ENCODE data around the gene VCX2. TPM values are rescaled to one million over a fixed set of nuclear protein-coding genes. Genes with fewer than 3 reads are reported as not detected.
"Not testable (repeated sequence)": the region's sequence is repeated elsewhere in the genome, so short reads cannot be mapped to it uniquely, and the experiment has no call there.

VCX2 gene
- total RNA-seq, 1 donor from 2014 or later: not detected

DNA sequence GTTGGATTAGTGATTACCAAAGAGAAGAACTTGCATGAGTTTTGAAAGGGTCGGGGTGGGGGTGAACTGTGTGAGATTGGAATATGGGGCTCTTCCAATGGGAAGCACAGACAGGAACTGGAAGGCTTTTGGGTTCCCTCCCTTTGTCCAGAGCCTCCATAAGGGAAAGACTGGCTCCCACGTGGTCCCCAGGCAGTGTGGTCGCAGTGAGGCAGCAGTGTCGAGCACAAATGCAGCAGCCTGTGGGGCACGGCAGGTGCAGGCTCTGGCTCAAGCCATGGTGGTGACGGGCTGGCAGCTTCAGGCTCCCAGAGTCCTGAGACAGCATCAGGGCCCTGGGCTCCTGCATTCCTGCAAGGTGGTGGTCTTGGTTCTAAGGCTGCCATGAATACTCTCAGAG lies 45.5 kb downstream of the VCX2 start:
- TF ChIP-seq, protein P1, sequence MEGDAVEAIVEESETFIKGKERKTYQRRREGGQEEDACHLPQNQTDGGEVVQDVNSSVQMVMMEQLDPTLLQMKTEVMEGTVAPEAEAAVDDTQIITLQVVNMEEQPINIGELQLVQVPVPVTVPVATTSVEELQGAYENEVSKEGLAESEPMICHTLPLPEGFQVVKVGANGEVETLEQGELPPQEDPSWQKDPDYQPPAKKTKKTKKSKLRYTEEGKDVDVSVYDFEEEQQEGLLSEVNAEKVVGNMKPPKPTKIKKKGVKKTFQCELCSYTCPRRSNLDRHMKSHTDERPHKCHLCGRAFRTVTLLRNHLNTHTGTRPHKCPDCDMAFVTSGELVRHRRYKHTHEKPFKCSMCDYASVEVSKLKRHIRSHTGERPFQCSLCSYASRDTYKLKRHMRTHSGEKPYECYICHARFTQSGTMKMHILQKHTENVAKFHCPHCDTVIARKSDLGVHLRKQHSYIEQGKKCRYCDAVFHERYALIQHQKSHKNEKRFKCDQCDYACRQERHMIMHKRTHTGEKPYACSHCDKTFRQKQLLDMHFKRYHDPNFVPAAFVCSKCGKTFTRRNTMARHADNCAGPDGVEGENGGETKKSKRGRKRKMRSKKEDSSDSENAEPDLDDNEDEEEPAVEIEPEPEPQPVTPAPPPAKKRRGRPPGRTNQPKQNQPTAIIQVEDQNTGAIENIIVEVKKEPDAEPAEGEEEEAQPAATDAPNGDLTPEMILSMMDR (IDR thresholded peaks at IDR 0.05): no peak
- H3K4me1 ChIP-seq: no peaks in the 10 kb centered on the region
- H3K27ac ChIP-seq: no peak overlapping the region
- H3K27me3 ChIP-seq (ENCODE audit: low read depth): no peaks in the 10 kb centered on the region
- intact Hi-C loops (cut with DNase I): no loop called here
- no peaks in the 10 kb centered on the region for H3K36me3 ChIP-seq
- H3K4me3 ChIP-seq: no peak overlapping the region
- no peak for DNase-seq
- ATAC-seq: no peak
- no peaks in the 10 kb centered on the region for H3K9me3 ChIP-seq

DNA sequence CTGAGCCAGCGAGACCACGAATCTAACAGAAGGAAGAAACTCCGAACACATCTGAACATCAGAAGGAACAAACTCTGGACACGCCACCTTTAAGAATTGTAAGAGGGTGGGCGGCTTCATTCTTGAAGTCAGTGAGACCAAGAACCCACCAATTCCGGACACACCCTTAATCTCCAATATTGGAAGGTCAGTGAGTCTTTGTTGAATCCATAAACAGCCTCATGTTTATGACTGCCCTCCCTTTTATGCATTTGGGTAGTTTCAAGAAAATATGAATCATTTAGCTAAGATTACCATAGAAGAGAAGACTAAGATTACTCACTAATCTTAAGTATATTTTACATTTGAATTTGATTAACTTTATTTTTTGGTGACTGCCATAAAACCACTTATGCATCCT lies 48.5 kb downstream of the VCX2 start:
- Histone ChIP-seq H3K4me1 (no peaks in the 10 kb centered on the region), H3K27me3 (ENCODE audit: low read depth) (no peaks in the 10 kb centered on the region), H3K27ac (no peak overlapping the region), H3K36me3 (no peaks in the 10 kb centered on the region), H3K4me3 (no peak overlapping the region), H3K9me3 (no peaks in the 10 kb centered on the region)
- TF ChIP-seq, protein P1 (IDR thresholded peaks at IDR 0.05): no peak
- intact Hi-C loops (cut with DNase I): no loop called here
- DNase-seq: no peak
- no peak for ATAC-seq

DNA sequence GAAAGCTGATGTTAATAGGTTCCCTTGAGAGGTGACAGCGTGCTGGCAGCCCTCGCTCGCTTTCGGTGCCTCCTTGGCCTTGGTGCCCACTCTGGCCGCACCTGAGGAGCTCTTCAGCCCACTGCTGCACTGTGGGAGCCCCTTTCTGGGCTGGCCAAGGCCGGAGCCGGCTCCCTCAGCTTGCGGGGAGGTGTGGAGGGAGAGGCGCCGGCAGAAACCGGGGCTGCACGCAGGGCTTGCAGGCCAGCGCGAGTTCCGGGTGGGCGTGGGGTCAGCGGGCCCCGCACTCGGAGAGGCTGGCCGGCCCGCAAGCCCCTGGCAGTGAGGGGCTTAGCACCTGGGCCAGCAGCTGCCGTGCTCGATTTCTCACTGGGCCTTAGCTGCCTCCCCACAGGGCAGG lies 49.7 kb downstream of the VCX2 start:
- H3K4me1 ChIP-seq; H3K27me3 ChIP-seq (ENCODE audit: low read depth); H3K9me3 ChIP-seq; ATAC-seq; intact Hi-C loops (cut with DNase I); DNase-seq; H3K4me3 ChIP-seq; H3K36me3 ChIP-seq; H3K27ac ChIP-seq: not testable (repeated sequence)

Small RNAs within 50 kb of the gene (microRNA-seq; reads per million reads assigned to microRNA genes)
- gene MIR651 (ENCODE audit: borderline number of aligned reads): 5.5 reads per million, percentile 5 among the genes with 10 or more reads in this experiment

Other genes with a start within 250 kb of the VCX2 start
- gene PNPLA4, start 243.9 kb downstream of the VCX2 start, total RNA-seq: 11.4 TPM

All from lower lobe of right lung (tissue), 2 donors.